GM10248 (cell line): ENCODE data around the gene SPTBN1.

ENCODE experiments used
- CTCF ChIA-PET: fragments of 300-600 bp; sonication (Branson Sonifier 250); formaldehyde crosslinking; extraction: SDS; loops from one replicate; lab custom pipeline; 2021; ENCODE audit warnings: antibody characterized with exemption; lab: Yijun Ruan, JAX
- POLR2A ChIA-PET: fragments of 350-650 bp; sonication (Branson Sonifier 250); formaldehyde crosslinking; extraction: SDS; loops from one replicate; lab custom pipeline; 2020; ENCODE audit warnings: antibody characterized with exemption; lab: Yijun Ruan, JAX
- DNase-seq: peaks from one replicate; pipeline ENCODE4 v3.0.0; 2012; ENCODE audit errors: extremely low spot score
- CTCF ChIP-seq: IDR thresholded peaks from 2 replicates; pipeline ENCODE4 v1.5.1; 2012; ENCODE audit warnings: mild to moderate bottlenecking, low read depth; ENCODE audit errors: extremely low read depth, missing control alignments, control extremely low read depth

The SPTBN1 gene

GRCh38 chr2:54455563-54456361 lies at the start of gene SPTBN1:
SPTBN1 (plus strand) TSS chr2:54456327; CDS start chr2:54526419, 70,092 bp downstream.
- TF ChIP-seq CTCF: no peak
- peak; percentile 52 for DNase-seq
- ChIA-PET POLR2A (no interaction called here), CTCF (no interaction called here)

GRCh38 chr2:54407693-54408092 lies 48.4 kb upstream of the SPTBN1 start:
- no peak for TF ChIP-seq CTCF
- ChIA-PET CTCF (interaction anchor here (0.7 to 0.9 kb wide), 2 partner anchors 10 to 40 kb away, joined by 3 read pairs; no protein-coding TSS in a partner anchor), POLR2A (no interaction called here)
- no peak for DNase-seq

- no peak for DNase-seq
- ChIA-PET CTCF (interaction anchor here (0.7 to 0.9 kb wide), 2 partner anchors 11 to 39 kb away, joined by 3 read pairs; no protein-coding TSS in a partner anchor), POLR2A (no interaction called here)
- no peak for TF ChIP-seq CTCF
Observed at GRCh38 chr2:54408288-54408687, 47.8 kb upstream of the SPTBN1 start.

GRCh38 chr2:54409752-54410151 lies 46.4 kb upstream of the SPTBN1 start:
- no peak for DNase-seq
- TF ChIP-seq CTCF: no peak
- CTCF ChIA-PET: interaction anchor here (1.1 kb wide), 1 partner anchor 14 kb away, joined by 4 read pairs; no protein-coding TSS in a partner anchor
- POLR2A ChIA-PET: no interaction called here

- ChIA-PET POLR2A (no interaction called here), CTCF (interaction anchor here (1.9 kb wide), 1 partner anchor 11 kb away, joined by 4 read pairs; no protein-coding TSS in a partner anchor)
- TF ChIP-seq CTCF: no peak
- DNase-seq: no peak
Observed at GRCh38 chr2:54411801-54412354, 44.2 kb upstream of the SPTBN1 start.

GRCh38 chr2:54416166-54416813 lies 39.8 kb upstream of the SPTBN1 start:
- DNase-seq: no peak
- CTCF ChIA-PET: interaction anchor here (1.1 kb wide), 1 partner anchor 8 kb away, joined by 3 read pairs; no protein-coding TSS in a partner anchor
- no peak for TF ChIP-seq CTCF
- POLR2A ChIA-PET: no interaction called here
